ENCODE measurements around the gene SLC6A9.

DNA sequence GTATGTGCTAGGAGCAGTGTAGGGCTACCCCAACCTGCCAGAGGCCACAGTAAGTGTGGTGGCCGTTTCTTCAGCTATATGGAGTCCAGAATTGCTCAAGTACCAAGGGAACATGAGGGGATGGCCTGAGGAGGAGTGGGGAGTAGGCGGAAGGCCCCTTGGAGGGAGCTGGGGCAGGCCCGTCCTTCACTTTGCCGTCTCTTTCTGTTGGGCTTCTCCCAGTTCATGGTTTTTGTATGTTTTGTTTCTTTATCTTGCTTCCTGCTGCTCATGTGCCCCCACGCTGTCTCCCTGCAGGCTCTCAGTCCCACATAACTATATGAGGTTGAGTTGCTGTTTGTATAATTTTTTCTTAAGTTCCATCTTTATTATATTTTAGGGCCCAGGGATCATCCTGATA is 67.4 kb downstream of the SLC6A9 start:
- TF ChIP-seq, protein P1, sequence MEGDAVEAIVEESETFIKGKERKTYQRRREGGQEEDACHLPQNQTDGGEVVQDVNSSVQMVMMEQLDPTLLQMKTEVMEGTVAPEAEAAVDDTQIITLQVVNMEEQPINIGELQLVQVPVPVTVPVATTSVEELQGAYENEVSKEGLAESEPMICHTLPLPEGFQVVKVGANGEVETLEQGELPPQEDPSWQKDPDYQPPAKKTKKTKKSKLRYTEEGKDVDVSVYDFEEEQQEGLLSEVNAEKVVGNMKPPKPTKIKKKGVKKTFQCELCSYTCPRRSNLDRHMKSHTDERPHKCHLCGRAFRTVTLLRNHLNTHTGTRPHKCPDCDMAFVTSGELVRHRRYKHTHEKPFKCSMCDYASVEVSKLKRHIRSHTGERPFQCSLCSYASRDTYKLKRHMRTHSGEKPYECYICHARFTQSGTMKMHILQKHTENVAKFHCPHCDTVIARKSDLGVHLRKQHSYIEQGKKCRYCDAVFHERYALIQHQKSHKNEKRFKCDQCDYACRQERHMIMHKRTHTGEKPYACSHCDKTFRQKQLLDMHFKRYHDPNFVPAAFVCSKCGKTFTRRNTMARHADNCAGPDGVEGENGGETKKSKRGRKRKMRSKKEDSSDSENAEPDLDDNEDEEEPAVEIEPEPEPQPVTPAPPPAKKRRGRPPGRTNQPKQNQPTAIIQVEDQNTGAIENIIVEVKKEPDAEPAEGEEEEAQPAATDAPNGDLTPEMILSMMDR (IDR thresholded peaks at IDR 0.05), result no peak
- TF ChIP-seq POLR2A (IDR thresholded peaks at IDR 0.05; ENCODE audit: low read length) (no peak), HOXA7 (CRISPR knock-in tag; IDR thresholded peaks at IDR 0.05) (no peak), EP300 (IDR thresholded peaks at IDR 0.05) (no peak)
